Measurements from ENCODE around the gene PRKAR2B.
"Not testable (repeated sequence)": the region's sequence is repeated elsewhere in the genome, so short reads cannot be mapped to it uniquely, and the experiment has no call there.

The PRKAR2B gene

DNA sequence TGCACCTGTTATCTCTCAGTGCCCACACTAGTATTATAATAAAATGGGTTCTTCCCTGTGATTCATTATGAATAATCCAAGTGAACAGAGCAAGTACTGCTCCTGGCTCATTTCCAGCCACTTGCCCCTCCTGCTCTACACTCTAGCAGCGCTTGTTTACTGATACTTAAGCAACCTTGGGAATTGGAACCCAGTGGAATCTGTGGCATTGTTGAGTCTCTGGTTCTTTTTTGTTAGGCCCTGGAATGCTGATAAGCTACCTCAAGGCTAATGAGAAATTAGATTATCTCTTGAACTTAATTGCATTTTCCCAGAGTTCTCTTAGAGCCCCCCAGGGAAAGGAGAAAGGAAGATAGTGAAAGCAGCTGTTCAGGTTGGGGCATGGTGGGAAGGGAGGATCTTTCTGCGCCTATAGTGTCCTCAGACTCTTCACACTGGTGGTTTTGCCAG, 34.0 kb downstream of the PRKAR2B start:
- no peak for DNase-seq (ENCODE audit: low read depth)

DNA sequence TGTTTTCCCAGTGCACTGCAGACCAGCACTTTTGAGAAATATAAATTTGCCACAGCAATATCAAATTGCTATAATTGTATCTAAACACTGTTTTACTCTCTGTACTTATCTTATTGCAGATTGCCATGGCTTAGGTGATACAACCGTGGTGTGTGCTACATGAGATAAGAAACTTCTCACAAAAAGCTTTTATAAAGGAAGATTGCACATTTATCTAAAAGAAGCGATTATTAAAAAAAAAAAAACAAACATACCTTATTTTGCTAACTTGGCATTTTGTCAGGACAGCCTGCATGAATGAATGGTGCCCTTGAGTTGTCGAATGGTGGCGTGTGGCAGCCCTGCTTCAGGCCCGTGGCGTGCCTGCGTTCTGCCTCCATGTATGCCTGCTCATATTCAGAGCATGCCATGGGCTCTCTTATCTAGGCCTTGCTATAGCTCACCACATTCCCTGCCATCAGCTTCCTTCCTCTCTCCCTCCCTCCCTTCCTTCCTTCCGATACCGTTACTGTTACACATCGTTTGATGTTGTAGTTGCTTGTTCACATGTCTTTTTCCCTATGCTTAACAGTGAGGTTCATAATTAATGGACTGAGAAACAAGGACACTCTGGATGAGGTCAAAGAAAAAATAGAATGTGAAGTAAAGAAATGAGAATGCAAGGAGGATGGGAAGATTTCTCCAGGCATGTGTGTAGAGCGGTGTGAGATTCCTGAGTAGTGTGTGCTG, 34.9 kb downstream of the PRKAR2B start:
- DNase-seq (ENCODE audit: low read depth) = no peak

DNA sequence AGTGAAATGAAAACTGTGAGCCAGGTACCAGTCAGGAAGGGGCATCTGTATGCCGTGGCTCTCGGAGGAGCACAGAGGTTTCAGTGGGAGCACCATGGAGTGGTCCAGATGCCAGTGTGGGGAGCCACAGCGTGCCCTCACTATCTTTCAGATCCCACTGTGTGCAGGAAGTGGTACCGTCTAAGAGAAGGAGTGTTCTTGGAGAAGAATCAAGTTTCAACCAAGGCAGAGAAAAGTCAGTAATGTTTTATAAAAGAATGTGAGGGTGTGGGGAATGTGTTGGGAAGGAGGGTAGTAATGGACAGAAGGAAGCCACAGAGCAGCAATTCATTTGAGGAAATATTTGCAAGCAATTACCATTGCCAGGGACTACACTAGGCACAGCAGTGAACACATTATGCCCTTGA, 35.6 kb downstream of the PRKAR2B start:
- no peak for DNase-seq (ENCODE audit: low read depth)

DNA sequence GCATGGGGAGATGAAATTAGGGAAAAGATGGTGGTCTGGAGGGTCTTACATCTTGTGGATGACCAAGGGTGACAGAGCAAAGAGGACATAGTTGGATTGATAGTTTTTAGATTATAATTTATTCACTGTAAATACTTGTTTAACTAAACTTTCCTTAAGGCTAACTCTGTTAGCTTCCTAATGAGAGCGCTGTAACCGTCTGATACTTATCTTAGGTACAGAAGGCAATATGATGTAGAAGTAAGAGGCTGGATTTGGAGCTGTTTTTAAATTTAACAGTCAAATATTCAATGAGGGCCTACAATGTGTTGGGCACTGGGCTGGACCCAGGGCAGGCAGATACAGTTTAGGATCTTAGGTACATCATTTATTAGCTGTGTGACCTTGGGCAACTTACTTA, 36.0 kb downstream of the PRKAR2B start:
- DNase-seq (ENCODE audit: low read depth) = no peak

DNA sequence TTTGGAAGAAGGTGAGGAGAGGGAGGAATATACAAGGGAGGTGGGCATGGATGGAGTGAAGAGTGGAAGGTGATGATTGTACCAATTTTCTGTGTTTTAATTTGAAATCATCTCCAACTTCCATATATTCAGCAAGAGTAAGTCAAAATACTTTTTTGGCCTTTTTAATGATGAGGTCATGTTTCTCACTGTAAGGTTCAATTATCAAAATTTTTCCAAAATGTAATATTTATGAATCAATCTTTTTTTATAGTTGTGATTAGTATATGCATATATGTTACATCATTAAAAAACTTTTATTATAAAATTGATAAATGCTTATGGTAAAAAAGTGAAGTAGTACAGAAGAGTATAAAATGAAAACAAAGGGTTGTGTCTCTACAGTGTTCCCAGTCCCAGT, 40.7 kb downstream of the PRKAR2B start:
- DNase-seq (ENCODE audit: low read depth) = no peak

DNA sequence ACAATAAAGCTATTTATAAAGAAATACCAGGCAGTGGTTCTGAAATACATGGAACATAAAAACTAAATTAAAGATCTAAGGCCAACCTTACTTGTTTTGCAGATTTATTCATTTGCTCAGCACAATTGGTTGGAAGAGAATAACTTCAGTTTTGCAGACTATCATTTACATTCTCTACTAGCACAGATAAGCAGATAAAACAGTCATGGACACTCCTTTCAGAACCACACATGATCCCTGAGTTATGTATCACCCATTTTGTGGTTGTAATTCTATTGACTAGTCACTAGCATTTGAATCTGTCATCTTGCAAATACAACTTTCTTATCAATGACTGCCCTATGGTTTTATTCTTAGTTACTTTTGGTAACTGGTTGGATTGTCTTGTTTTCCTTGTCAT, 45.1 kb downstream of the PRKAR2B start:
- no peak for DNase-seq (ENCODE audit: low read depth)

DNA sequence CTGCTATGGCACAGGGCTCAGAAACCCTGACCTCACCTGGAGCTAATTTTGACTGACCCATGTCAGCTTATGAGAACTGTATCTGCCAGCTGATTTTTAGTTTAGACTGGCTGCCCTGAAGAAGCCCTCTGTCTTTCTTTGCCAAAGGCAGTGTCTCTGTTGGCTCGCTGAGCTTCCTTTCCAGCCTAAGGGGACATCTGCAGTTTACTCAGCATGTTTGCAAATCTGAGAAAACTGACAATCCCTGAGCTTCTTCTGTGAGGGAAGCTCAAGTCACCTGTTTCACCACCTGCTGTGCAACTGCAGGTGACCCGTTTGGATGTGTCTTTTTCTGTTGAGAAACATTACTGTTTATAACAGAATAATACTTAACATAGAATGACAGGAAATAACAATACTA, 46.0 kb downstream of the PRKAR2B start:
- no peak for DNase-seq (ENCODE audit: low read depth)

DNA sequence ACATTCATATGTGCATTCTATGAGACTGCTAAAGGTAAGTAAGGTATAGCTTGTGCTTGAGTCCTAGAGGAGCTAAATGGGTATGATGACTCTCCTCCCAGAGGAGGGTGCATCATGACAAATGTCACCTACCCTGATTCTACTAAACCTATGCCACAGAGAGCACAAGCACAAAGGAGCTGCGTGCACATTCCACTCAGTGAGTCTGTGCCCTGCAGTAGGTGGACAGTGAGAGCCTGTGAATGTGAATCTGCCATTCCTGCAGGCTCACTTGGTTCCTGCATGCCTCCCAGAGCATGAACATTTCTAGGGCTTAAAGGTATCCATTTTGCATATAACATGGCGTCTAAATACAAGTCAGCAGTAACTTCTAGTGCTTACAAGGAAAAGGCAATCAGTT, 46.8 kb downstream of the PRKAR2B start:
- no peak for DNase-seq (ENCODE audit: low read depth)

DNA sequence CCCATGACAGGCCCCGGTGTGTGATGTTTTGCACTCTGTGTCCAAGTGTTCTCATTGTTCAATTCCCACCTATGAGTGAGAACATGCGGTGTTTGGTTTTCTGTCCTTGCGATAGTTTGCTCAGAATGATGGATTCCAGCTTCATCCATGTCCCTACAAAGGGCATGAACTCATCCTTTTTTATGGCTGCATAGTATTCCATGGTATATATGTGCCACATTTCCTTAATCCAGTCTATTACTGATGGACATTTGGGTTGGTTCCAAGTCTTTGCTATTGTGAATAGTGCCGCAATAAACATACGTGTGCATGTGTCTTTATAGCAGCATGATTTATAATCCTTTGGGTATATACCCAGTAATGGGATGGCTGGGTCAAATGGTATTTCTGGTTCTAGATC, 49.2 kb downstream of the PRKAR2B start:
- DNase-seq (ENCODE audit: low read depth) = not testable (repeated sequence)

DNA sequence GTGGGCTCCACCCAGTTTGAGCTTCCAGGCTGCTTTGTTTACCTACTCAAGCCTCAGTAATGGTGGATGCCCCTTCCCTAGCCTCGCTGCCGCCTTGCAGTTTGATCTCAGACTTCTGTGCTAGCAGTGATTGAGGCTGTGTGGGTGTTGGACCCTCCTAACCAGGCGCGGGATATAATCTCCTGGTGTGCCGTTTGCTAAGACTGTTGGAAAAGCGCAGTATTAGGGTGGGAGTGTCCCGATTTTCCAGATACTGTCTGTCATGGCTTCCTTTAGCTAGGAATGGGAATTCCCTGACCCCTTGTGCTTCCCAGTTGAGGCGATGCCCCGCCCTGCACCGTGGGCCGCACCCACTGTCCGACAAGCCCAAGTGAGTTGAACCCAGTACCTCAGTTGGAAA, 54.6 kb downstream of the PRKAR2B start:
- DNase-seq (ENCODE audit: low read depth) = not testable (repeated sequence)

DNA sequence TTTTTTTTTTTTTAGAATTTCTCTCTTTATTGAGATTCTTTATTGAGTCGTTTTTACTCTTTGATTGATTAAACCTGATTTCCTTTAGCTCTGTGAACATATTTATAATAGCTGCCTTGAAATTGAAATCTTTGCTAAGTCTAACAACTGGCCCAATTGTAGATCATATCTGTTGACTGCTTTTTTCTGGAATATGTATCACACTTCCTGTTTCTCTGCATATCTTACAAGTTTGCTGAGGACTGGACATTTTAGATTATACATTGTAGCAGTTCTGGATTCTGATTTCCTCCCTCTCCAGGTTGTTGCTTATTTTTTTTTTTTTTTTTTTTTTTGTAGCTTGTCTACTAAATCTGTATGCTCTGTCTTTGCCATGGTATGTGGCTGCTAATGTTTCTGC, 56.3 kb downstream of the PRKAR2B start:
- DNase-seq (ENCODE audit: low read depth) = no peak

DNA sequence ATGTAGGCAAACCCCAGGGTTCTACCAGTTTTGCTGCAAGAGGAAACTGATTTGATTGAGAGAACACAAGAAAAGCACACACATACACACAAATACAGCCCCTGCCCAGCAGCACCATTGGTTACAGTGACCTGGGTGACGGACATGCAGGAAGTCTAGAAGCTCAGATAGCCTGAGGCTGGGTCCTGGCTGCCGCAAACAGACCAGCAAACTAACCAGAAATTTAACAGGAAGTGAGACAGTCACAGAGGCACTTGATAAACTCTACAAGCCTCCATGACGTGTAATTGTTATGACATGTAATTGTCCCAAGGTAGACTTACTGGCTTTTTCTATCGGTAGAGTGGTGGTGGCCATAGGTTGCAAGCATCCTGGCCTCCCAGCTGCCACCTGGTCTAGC, 58.9 kb downstream of the PRKAR2B start:
- no peak for DNase-seq (ENCODE audit: low read depth)

DNA sequence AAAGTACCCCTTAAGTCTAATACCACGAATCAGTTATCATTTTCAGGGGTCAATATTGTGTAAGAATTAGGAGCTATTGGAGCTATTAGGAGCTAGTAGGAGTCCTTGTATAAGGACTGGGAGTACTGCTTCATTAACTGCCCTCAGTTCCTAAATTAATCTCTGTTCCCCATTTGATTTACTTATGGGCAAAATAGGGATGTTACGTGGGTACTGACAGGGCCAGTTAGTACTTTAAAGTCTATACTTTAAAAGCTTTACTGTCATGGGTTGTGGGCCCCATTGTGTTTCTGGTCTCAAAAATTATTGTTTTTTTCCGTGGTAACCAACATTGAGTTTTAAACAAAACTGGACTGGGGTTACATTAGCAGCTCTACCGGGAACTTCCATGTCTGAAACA, 60.3 kb downstream of the PRKAR2B start:
- DNase-seq (ENCODE audit: low read depth) = no peak

DNA sequence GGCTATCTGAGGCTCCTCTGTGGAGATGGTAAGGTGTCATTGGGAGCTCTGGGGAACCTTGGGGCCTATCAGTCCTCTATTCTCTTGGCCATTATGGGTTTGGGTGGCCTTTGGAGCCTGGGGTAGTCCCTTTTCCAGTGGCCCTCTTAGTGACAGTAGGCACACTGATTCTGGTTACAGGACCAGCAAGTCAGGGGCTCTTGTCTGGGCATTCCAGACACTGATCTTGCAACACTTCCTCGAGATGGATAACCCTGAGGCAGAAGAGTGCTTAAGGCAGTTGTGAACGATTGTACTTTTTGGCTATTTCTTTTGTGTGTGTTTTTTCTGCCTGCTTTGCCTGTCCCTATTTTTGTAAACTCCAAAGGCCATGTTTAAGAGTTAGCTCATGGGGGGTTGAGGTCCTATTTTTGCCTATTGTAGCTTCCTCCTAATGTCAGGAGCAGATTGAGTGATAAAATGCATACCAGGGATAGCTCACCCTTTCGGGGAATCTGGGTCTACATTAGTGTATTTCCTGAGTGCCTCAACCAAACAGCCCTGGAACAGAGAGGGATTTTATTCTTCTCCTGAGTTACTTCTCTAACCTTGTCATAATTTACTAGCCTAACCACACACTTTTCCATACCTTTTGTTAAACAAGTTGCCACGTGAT, 61.2 kb downstream of the PRKAR2B start:
- DNase-seq (ENCODE audit: low read depth) = no peak

DNA sequence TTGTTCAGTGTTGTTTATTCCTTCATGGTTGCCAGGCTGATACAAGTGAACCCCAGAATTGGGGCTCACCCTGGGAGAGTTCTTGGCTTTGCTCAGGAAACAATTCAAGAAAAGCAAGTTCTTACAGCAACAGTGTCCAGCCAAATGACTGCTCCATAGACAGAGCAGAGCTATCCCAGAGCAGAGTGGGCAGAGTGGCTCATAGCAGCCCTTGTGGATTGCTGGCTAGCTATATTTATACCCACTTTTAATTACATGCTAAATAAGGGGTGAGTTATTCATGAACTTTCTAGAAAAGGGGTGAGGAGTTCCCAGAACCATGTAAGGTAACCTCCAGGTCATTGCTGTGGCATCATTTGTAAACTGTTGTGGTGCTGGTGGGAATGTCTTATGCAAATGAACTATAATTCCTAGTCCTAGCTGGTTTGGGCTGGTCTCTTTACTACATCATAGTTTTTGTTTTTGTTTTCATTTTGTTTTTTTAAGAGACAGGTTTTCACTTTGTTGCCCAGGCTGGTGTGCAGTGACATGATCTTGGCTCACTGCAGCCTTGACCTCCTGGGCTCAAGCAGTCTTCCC, 64.4 kb downstream of the PRKAR2B start:
- no peak for DNase-seq (ENCODE audit: low read depth)

DNA sequence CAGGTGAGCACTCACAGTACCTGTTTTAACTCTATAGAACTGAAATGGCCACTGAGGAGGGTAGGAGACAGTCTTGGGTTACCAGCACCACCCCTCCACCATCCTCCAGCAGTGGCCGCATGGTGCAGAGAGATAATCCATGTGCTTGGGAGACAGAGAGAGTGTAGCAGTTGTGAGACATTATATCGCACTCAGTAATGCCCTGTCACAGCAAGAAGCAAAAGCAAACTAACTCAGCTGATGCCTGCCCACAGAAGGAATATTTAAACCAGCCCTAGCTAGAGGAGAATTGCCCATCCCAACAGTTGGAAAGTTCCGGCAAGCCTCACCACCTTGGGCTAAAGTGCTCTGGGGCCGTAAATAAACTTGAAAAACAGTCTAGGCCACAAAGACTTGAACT, 65.5 kb downstream of the PRKAR2B start:
- DNase-seq (ENCODE audit: low read depth) = no peak

DNA sequence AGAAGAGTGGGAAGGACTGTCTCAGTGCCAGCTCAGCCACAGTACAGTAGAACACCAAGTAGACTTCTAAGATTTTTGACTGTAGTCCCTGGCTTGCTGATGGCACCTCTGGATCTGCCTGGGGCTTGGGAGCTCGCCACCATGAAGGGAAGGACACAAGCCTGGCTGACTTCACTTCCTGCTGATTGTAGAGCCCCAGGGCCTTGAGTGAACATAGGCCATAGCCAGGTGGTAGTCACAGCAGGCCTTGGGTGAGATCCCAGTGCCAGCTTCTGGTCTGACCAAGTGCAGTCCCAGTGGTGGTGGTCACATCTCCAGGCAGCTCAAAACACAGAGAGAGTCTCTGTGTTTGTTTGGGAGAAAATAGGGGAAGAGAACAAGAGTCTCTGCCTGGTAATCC, 66.7 kb downstream of the PRKAR2B start:
- DNase-seq (ENCODE audit: low read depth) = no peak

DNA sequence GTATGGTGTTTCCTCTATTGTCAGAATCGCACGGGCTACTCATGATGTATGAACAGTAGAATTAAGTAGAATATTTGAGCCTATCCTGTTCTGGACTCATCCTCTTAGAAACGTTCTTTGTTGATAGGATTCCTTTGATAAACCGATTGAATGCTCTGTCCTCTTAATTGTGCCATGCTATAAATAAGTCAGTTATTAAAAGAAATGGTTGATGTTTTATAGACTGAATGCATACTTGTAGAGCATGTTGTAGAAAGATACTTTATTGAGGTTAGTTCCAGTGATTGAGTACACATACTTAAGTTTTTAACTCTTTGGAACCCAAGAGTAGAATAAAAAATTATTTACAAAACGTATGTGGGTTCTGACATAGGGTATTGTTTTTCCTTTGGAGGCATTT, 69.4 kb downstream of the PRKAR2B start:
- no peak for DNase-seq (ENCODE audit: low read depth)

DNA sequence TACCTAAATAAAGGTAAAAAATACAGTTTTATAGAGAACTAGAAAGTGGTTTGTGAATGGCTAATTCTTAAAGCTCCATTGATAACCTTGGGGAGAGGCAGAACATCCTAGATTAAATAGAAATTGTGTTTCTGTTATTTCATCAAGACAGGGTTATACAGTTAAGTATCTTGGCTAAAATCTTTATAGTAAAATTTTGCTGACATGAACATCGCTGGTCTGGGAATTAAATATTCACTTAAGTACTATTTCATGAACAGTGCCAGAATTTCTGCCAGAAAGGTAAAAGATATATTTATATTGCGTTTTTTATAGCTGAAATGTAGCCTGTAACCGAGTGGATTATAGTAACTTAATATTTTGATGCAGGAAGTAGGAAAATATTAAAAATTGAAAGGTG, 70.6 kb downstream of the PRKAR2B start:
- DNase-seq (ENCODE audit: low read depth) = no peak

DNA sequence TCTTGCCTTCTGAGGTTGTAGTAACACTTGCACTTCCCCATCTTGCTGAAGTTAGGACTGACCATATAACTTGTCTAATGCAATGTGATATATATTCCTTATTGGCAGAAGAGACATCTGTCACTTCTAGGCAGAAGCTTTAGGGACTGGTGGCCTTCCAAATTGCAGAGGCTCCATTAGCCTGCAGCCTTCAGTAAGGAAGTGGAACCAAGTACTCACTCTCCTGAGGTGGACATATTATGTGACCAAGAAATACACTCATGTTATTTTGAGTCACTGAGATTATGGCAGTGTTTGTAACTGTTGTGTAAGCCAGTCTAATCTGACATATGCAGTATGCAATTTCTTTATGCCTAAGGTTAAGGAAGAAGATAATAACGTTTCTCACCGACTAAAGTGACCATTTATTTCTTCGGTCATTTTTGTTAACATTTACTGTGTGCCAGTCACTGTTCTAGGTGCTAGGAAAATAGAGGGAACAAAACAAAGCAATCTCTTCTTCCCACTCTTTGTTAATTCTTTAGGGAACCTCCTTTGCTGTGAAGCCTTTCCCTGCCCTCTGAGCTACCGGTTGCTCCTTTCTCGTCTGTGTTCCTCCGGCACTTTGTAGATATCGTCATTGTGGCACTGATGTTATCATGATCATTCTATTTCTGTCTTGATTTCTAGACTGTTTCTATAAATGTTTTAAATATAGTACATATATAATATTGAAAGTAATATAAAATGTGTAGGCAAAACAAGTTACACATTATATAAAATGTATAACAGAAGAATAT, 71.4 kb downstream of the PRKAR2B start:
- DNase-seq (ENCODE audit: low read depth) = no peak

DNA sequence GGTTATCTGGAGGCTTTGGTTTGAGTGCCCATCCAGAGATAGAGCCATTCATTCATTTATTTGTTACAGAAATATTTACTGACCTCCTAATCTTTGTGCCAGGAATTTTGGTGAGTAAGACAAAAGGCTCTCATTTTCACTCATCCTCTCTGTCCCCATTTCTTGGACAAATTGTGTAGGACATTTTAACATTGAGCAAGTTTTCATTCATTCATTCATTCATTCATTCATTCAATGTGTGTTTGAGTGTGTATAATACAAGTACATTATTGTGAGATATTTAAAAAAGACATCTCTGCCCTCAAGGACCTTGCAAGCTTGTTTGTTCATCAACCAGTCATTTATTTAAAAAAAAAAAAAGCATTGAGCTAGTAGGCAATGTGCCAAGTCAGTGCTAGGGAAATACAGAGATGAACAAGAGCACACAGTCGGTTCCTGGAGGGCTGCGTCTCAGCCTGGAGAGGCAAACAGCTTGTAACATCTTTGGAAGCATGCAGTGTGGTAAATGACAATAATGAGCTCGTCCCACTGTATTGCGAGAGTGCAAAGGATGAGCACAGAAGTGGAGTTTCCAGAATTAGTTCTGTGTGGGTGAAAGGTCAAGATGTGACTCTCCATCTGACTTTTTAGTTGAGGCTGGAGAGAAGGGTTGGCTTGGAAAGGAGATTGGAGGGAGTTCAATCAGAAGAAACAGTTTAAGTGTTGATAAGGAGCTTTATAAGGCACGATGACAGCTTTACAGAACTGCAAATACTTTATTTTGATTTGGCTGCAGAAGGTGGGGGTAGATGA, 73.8 kb downstream of the PRKAR2B start:
- DNase-seq (ENCODE audit: low read depth) = no peak

Data from HS-5 (cell line).